SK-N-SH treated with all-trans-retinoic acid at 6 μM for 48 hours (cell line): ENCODE measurements around the gene WWTR1.

Experiments
- OSR1 ChIP-seq: fragments of 250-450 bp; sonication (Bioruptor Pico); IDR thresholded peaks from 2 replicates; pipeline ENCODE4 v1.8.0; 2022; ENCODE audit warnings: moderate library complexity, mild to moderate bottlenecking, inconsistent platforms
- PATZ1 ChIP-seq: fragments of 250-450 bp; sonication (Bioruptor Pico); IDR thresholded peaks from 2 replicates; pipeline ENCODE4 v1.8.0; 2020; ENCODE audit warnings: mild to moderate bottlenecking, moderate library complexity, borderline replicate concordance
- RARB ChIP-seq: fragments of 250-450 bp; sonication (Bioruptor Pico); IDR thresholded peaks from 2 replicates; pipeline ENCODE4 v1.8.0; 2021; ENCODE audit warnings: mild to moderate bottlenecking, moderate library complexity
- ZFP3 ChIP-seq: fragments of 250-450 bp; sonication (Bioruptor Pico); IDR thresholded peaks from 2 replicates; pipeline ENCODE4 v1.5.0; 2020; ENCODE audit warnings: mild to moderate bottlenecking, moderate library complexity
- ZFP30 ChIP-seq: fragments of 450-650 bp; formaldehyde crosslinking; IDR thresholded peaks from 2 replicates; pipeline ENCODE4 v1.5.0; 2022; ENCODE audit warnings: mild to moderate bottlenecking, moderate library complexity
- ZNF565 ChIP-seq: fragments of 450-650 bp; formaldehyde crosslinking; conservative IDR thresholded peaks from 2 replicates; pipeline ENCODE4 v1.5.0; 2020; ENCODE audit warnings: low read depth, mild to moderate bottlenecking, moderate library complexity

GRCh38 chr3:149480326-149481017, 177.4 kb downstream of the WWTR1 start:
- TF ChIP-seq RARB: no peak
- no peak for TF ChIP-seq OSR1 (CRISPR knock-in tag)
- TF ChIP-seq ZFP3 (CRISPR knock-in tag): no peak
- TF ChIP-seq ZNF565 (CRISPR knock-in tag): no peak
- no peak for TF ChIP-seq ZFP30
- no peak for TF ChIP-seq PATZ1 (CRISPR knock-in tag)
